Prostate gland (tissue), 2 donors: ENCODE data around the gene DBH.

Experiments
- POLR2A ChIP-seq: fragments of 450-650 bp; IDR thresholded peaks from one replicate; pipeline ENCODE4 v1.6.1; 2016; ENCODE audit warnings: antibody characterized with exemption, mild to moderate bottlenecking
- TF ChIP-seq, protein P1 (sequence below), 4 experiments: fragments of 200-600 bp in 2 of 4; fragments of 450-650 bp in 2 of 4; sonication (generic) in 2 of 4; IDR thresholded peaks; 1 replicate in 3 of 4; 2 replicates in 1 of 4; pipeline ENCODE4 v1.5.1; 2016 to 2019; ENCODE audit warnings: antibody characterized with exemption in 4 of 4, mild to moderate bottlenecking in 2 of 4, moderate library complexity in 2 of 4

DNA sequence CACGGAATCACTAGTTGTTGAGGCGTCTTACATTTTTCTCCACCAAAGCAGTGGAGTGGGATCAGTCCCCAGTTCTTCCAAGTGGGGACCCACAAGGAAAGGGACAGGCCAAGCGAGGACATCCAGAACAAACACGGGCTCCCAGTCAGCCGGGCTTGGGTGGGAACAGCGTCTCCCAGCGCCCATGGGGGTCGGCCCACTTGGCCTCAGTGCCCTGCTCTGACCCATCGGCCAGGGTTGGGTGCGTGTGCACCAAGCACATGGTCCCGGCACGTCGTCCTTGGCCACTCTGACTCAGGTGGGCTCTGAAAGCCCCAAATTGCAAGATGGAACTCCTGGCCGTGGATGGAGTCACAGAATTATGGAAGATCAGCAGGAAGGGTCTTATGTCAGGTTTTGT, 37.9 kb downstream of the DBH start:
- TF ChIP-seq, protein P1, sequence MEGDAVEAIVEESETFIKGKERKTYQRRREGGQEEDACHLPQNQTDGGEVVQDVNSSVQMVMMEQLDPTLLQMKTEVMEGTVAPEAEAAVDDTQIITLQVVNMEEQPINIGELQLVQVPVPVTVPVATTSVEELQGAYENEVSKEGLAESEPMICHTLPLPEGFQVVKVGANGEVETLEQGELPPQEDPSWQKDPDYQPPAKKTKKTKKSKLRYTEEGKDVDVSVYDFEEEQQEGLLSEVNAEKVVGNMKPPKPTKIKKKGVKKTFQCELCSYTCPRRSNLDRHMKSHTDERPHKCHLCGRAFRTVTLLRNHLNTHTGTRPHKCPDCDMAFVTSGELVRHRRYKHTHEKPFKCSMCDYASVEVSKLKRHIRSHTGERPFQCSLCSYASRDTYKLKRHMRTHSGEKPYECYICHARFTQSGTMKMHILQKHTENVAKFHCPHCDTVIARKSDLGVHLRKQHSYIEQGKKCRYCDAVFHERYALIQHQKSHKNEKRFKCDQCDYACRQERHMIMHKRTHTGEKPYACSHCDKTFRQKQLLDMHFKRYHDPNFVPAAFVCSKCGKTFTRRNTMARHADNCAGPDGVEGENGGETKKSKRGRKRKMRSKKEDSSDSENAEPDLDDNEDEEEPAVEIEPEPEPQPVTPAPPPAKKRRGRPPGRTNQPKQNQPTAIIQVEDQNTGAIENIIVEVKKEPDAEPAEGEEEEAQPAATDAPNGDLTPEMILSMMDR (IDR thresholded peaks at IDR 0.05) = no peak
- no peak for TF ChIP-seq POLR2A
